Thoracic aorta (tissue), 2 donors: ENCODE results near the gene PPP4R1. TPM values are rescaled to one million over a fixed set of nuclear protein-coding genes. Genes with fewer than 3 reads are reported as not detected.

ENCODE experiments used
- ATAC-seq: fragments of 150-250 bp; one replicate; pipeline ENCODE4 v1.8.0; 2017; ENCODE audit warnings: low read depth; ENCODE audit not compliant: insufficient number of reproducible peaks, low FRiP score
- DNase-seq: peaks from one replicate; pipeline ENCODE4 v3.0.0-alpha.2; 2020; ENCODE audit warnings: low spot score
- H3K27ac ChIP-seq, 2 donors: fragments of 200-600 bp; sonication (generic); 1 replicate in 1 of 2; 2 replicates in 1 of 2; pipeline ENCODE4 v1.5.1; 2016; ENCODE audit warnings: mild to moderate bottlenecking in 2 of 2, moderate library complexity in 2 of 2
- H3K27me3 ChIP-seq: fragments of 200-600 bp; sonication (generic); replicated peaks from 2 replicates; pipeline ENCODE4 v1.6.0; 2016; ENCODE audit warnings: mild to moderate bottlenecking; ENCODE audit not compliant: insufficient read depth
- H3K36me3 ChIP-seq: fragments of 200-600 bp; sonication (generic); one replicate; pipeline ENCODE4 v1.5.1; 2016
- H3K4me1 ChIP-seq, 2 donors: fragments of 200-600 bp; sonication (generic); 1 replicate in 1 of 2; 2 replicates in 1 of 2; pipeline versions ENCODE4 v1.5.1 to v1.6.0; 2016; ENCODE audit warnings: low read depth in 2 of 2, mild to moderate bottlenecking in 1 of 2; ENCODE audit not compliant: control insufficient read depth in 1 of 2
- H3K4me3 ChIP-seq: fragments of 200-600 bp; sonication (generic); 2 replicates; pipeline ENCODE4 v1.5.1; 2016; ENCODE audit warnings: mild to moderate bottlenecking
- H3K9me3 ChIP-seq: fragments of 200-600 bp; sonication (generic); 2 replicates; pipeline ENCODE4 v1.5.1; 2016
- CTCF ChIP-seq: fragments of 200-600 bp; sonication (generic); IDR thresholded peaks from one replicate; pipeline ENCODE4 v1.5.1; 2019; ENCODE audit warnings: antibody characterized with exemption
- total RNA-seq, 2 donors: library from RNA; depleted of rRNA; stranded (reverse); fragments of >200 nt; gene quantifications; one replicate each; pipeline versions ENCODE4 v1.1.0 to v1.2.3, GENCODE V29; 2016

Gene PPP4R1
- total RNA-seq, 2 donors from 2014 or later: 89.3 to 121 TPM

DNA sequence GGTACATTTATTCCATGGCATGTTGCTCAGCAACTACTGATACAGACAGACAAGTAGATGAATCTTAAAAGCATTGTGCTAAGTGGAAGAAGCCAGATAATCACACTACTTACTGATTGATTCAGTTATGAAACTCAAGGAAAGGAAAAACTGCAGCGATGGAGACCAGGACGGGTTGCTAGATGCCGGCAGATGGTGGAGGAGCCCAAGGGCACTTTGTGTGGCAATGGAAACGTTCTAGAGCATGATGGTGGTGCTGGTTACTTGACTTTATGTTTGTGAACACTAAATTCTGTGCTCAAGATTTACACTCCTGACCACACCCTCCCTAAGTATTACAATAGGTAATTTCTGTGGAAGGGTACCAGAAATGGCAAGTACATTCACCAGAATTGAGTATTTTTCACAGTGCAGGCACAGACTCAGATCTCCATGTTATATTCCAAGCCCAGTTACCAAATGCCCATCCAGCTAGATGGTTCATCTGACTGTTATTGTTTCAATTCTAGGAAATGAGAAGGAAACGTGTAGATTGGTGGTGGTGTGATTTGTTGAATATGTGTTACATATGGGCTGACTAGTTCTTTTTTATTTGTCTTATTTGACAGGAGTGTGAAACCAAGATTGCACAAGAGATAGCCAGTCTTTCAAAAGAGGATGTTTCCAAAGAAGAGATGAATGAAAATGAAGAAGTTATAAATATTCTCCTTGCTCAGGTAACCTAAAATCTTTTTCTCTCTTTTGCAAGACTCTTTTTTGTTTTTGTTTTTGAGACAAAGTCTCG, 83.9 kb downstream of the PPP4R1 start:
- ATAC-seq: no peak
- TF ChIP-seq CTCF: no peak
- H3K9me3 ChIP-seq: no peaks in the 10 kb centered on the region
- H3K4me1 ChIP-seq: peaks cover 3 to 10% of the 10 kb centered on the region in 2 donors
- H3K4me3 ChIP-seq: no peak overlapping the region
- no peaks in the 10 kb centered on the region for H3K27me3 ChIP-seq
- peaks cover 26% of the 10 kb centered on the region for H3K36me3 ChIP-seq
- DNase-seq: no peak
- H3K27ac ChIP-seq: no peak overlapping the region

DNA sequence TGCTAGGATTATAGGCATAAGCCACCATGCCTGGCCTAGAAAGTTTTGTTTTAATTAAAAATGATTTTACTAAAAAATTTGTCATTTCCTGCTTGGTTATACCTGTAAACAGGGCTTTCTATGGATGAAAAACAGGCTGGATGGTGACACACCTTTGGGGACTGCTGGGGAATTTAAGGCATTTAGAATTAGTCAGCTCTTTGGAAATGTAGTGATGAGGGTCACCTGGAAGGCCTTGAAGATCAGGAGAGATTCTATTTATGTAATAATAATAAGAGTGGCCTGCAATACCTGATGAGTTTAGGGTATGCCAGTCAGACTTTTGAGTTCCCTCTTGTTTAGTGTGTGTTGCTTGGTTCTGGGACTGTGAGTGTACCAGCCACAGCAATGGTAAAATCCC, 87.9 kb downstream of the PPP4R1 start:
- ATAC-seq (no peak), DNase-seq (no peak)
- Histone ChIP-seq H3K27me3 (no peaks in the 10 kb centered on the region), H3K36me3 (peaks cover 18% of the 10 kb centered on the region), H3K9me3 (no peaks in the 10 kb centered on the region), H3K4me3 (no peak overlapping the region), H3K27ac (no peak overlapping the region), H3K4me1 (no peaks in the 10 kb centered on the region)
- no peak for TF ChIP-seq CTCF

GRCh38 chr18:9522952-9523351, 91.4 kb downstream of the PPP4R1 start:
- Histone ChIP-seq H3K4me3 (no peak overlapping the region), H3K27ac (no peak overlapping the region), H3K36me3 (peaks cover 14% of the 10 kb centered on the region), H3K27me3 (no peaks in the 10 kb centered on the region), H3K9me3 (no peaks in the 10 kb centered on the region), H3K4me1 (peaks cover 7 to 8% of the 10 kb centered on the region in 2 donors)
- ATAC-seq (no peak), DNase-seq (no peak)
- TF ChIP-seq CTCF: no peak

DNA sequence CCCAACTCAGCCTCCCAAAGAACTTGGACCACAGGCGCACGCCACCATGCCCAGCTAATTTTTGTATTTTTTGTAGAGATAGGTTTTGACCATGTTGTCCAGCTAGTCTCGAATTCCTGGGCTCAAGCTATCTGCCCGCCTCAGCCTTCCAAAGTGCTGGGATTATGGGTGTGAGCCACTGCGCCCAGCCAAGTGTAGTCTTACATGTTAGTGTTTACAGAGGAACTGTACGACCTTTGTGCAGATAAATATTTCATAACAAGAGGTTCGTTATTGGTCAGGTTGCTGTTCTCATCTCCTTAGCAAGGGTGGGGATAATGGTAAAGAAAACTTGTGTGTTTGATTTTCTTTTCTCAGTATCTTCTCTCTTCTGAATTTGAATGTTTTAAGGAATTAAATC, 92.6 kb downstream of the PPP4R1 start:
- ATAC-seq (no peak), DNase-seq (no peak)
- TF ChIP-seq CTCF: no peak
- Histone ChIP-seq H3K4me3 (no peak overlapping the region), H3K9me3 (no peaks in the 10 kb centered on the region), H3K36me3 (peaks cover 10% of the 10 kb centered on the region), H3K27me3 (no peaks in the 10 kb centered on the region), H3K27ac (no peak overlapping the region), H3K4me1 (peaks cover 15% of the 10 kb centered on the region in 2 donors)

DNA sequence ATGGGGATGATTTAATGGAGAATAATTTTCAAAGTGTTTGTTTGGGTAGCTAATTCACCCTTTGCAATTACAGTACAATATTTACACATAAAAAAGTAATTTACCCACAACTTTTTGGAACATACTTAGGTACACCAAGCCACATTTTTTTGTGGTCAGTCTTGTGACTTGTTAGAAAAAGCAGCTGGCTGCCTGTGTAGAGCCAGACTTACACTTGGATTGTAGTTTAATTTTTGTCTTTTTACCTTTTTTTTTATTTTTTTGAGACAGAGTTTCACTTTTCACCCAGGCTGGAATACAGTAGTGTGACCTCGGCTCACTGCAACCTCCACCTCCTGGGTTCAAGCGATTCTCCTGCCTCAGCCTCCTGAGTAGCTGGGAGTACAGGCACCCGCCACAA, 93.7 kb downstream of the PPP4R1 start:
- H3K36me3 ChIP-seq: peaks cover 8% of the 10 kb centered on the region
- H3K27ac ChIP-seq: no peak overlapping the region
- no peaks in the 10 kb centered on the region for H3K9me3 ChIP-seq
- peaks cover 18 to 20% of the 10 kb centered on the region in 2 donors for H3K4me1 ChIP-seq
- ATAC-seq (no peak), DNase-seq (no peak)
- no peak overlapping the region for H3K4me3 ChIP-seq
- no peak for TF ChIP-seq CTCF
- no peaks in the 10 kb centered on the region for H3K27me3 ChIP-seq
